Pancreas (tissue), 10 donors: Measurements from ENCODE around the gene LTBP1. TPM values are rescaled to one million over a fixed set of nuclear protein-coding genes. Genes with fewer than 3 reads are reported as not detected.
"Not testable (repeated sequence)": the region's sequence is repeated elsewhere in the genome, so short reads cannot be mapped to it uniquely, and the experiment has no call there.

Experiments
- ATAC-seq, 4 donors: fragments of 200-7000 bp; cut with Tn5 transposase; one replicate each; pipeline versions ENCODE4 v1.8.0 to v1.9.1; 2020; ENCODE audit warnings: mild to moderate bottlenecking in 4 of 4, moderate library complexity in 4 of 4
- DNase-seq, 6 donors: peaks; one replicate each; pipeline ENCODE4 v3.0.0-alpha.2; 2020
- FAIRE-seq: peaks from 2 replicates; lab custom pipeline; 2012; peaks lifted over from hg19 to GRCh38; lab: Jason Lieb, UNC
- H3K27ac ChIP-seq, 4 donors: fragments of 200-600 bp; sonication (generic); 1 replicate in 3 of 4; 2 replicates in 1 of 4; pipeline versions ENCODE4 v1.5.0 to v1.8.0; 2020
- H3K27me3 ChIP-seq, 4 donors: fragments of 200-600 bp; one replicate each; pipeline ENCODE4 v1.8.0; 2021
- H3K36me3 ChIP-seq, 3 donors: fragments of 200-600 bp; sonication (generic) in 1 of 3; one replicate each; pipeline versions ENCODE4 v1.5.0 to v1.8.0; 2020 to 2021
- H3K4me1 ChIP-seq, 3 donors: fragments of 200-600 bp; one replicate each; pipeline ENCODE4 v1.8.0; 2021
- H3K4me3 ChIP-seq, 4 donors: fragments of 200-600 bp; sonication (generic) in 2 of 4; one replicate each; pipeline versions ENCODE4 v1.5.0 to v1.8.0; 2020 to 2021
- H3K9me3 ChIP-seq, 4 donors: fragments of 200-600 bp; one replicate each; pipeline ENCODE4 v1.8.0; 2021
- WGBS, 2 donors: extraction: QIAGEN DNeasy Blood & Tissue Kit; methylation state at CpG; one replicate each; pipeline ENCODE4 v1.1.7; 2013; 5-methylcytosine and 5-hydroxymethylcytosine counted together
- intact Hi-C, 3 donors: fragments of 100-400 bp; cut with DNase I; formaldehyde crosslinking; loops; one replicate each; pipeline versions ENCODE4 v1.11.1 to v1.14.2; 2022
- polyA plus RNA-seq, 2 donors: library from polyadenylated mRNA; stranded (reverse); fragments of 200-250 nt; gene quantifications; one replicate each; pipeline ENCODE4 v1.2.3, GENCODE V29; 2013
- total RNA-seq, 6 donors: library from RNA; stranded (reverse); fragmentation: NEBNext Ultra II Directional in 4 of 6; extraction: Animal tissue kit (Norgen Biotek cat#: 25700) in 4 of 6; gene quantifications; one replicate each; pipeline versions ENCODE4 v1.2.1 to v1.2.4, GENCODE V29; 2021 to 2023
- TF ChIP-seq, protein P1 (sequence below), 4 donors: fragments of 200-600 bp; sonication (generic) in 3 of 4; IDR thresholded peaks; one replicate each; pipeline versions ENCODE4 v1.5.0 to v1.8.0; 2021; ENCODE audit warnings: antibody characterized with exemption in 4 of 4
- donor health status: healthy with polysubstance abuse.
- donor health status: DM: no; HTN: no; CAD: no; lungs with moderate emphysema.
- donor health status: DM: no; HTN: no; CAD: no.
- donor health status: control.
- donor health status: control.
- donor health status: Bipolar disorder and iron deficiency.
- donor health status: DM: yes; HTN: yes; CAD: no.
- donor health status: DM: no; HTN: no; CAD: no.
- donor health status: DM: no; HTN: no; CAD: no.
- donor health status: DM: yes; HTN: yes; CAD: no.

The LTBP1 gene
- total and polyA plus RNA-seq, 8 donors, result 0.83 to 21.2 (median 2.6) TPM

- Histone ChIP-seq H3K36me3 (no peaks in the 10 kb centered on the region), H3K9me3 (no peaks in the 10 kb centered on the region), H3K4me3 (no peak overlapping the region), H3K27ac (no peak overlapping the region), H3K27me3 (no peaks in the 10 kb centered on the region), H3K4me1 (no peaks in the 10 kb centered on the region)
- intact Hi-C loops, result no loop called here
- WGBS, 2 donors, result 49 to 59% methylated on average over 1 of the region's 1 CpG
- TF ChIP-seq, protein P1, sequence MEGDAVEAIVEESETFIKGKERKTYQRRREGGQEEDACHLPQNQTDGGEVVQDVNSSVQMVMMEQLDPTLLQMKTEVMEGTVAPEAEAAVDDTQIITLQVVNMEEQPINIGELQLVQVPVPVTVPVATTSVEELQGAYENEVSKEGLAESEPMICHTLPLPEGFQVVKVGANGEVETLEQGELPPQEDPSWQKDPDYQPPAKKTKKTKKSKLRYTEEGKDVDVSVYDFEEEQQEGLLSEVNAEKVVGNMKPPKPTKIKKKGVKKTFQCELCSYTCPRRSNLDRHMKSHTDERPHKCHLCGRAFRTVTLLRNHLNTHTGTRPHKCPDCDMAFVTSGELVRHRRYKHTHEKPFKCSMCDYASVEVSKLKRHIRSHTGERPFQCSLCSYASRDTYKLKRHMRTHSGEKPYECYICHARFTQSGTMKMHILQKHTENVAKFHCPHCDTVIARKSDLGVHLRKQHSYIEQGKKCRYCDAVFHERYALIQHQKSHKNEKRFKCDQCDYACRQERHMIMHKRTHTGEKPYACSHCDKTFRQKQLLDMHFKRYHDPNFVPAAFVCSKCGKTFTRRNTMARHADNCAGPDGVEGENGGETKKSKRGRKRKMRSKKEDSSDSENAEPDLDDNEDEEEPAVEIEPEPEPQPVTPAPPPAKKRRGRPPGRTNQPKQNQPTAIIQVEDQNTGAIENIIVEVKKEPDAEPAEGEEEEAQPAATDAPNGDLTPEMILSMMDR (IDR thresholded peaks at IDR 0.05), result no peak
- FAIRE-seq (no peak), DNase-seq (no peak), ATAC-seq (no peak)
Observed at GRCh38 chr2:33042265-33042664, 95.5 kb downstream of the LTBP1 start.

DNA sequence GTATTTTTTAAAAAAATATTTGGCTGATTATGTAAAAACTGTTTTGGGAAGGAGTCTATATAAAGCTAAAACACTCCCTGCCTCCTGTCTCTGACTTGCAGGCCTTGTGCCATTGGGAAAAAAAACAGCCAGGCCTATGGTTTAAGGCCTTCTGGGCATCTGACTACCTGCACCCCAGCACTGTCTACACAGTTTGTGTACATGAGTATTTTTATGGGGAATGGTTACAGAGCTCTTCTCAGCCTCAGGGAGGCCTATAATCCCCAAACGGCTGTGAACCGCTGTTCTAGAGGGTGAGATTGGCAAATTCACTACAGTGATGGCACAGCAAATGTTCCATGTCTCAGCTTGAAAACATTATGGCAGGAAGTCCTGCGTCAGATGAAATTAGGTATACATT, 96.1 kb downstream of the LTBP1 start:
- intact Hi-C loops, result no loop called here
- no peaks in the 10 kb centered on the region for H3K36me3 ChIP-seq
- no peak overlapping the region for H3K27ac ChIP-seq
- ATAC-seq, result no peak
- TF ChIP-seq, protein P1 (IDR thresholded peaks at IDR 0.05), result no peak
- FAIRE-seq, result no peak
- H3K4me3 ChIP-seq, result no peak overlapping the region
- H3K4me1 ChIP-seq, result no peaks in the 10 kb centered on the region
- no peaks in the 10 kb centered on the region for H3K27me3 ChIP-seq
- 97 to 100% methylated on average over 3 of the region's 3 CpGs for WGBS, 2 donors
- H3K9me3 ChIP-seq, result no peaks in the 10 kb centered on the region
- DNase-seq, result no peak

- Histone ChIP-seq H3K36me3 (no peaks in the 10 kb centered on the region), H3K27ac (no peak overlapping the region), H3K4me1 (no peaks in the 10 kb centered on the region), H3K4me3 (no peak overlapping the region), H3K27me3 (no peaks in the 10 kb centered on the region), H3K9me3 (no peaks in the 10 kb centered on the region)
- WGBS, 2 donors, result 21 to 32% methylated on average over 2 of the region's 2 CpGs
- FAIRE-seq (no peak), ATAC-seq (no peak), DNase-seq (no peak)
- TF ChIP-seq, protein P1 (IDR thresholded peaks at IDR 0.05), result no peak
- intact Hi-C loops, result no loop called here
Observed at GRCh38 chr2:33047939-33048338, 101.2 kb downstream of the LTBP1 start.

GRCh38 chr2:33051586-33052360, 105.0 kb downstream of the LTBP1 start:
- Histone ChIP-seq H3K4me3 (no peak overlapping the region), H3K4me1 (no peaks in the 10 kb centered on the region), H3K9me3 (no peaks in the 10 kb centered on the region), H3K27me3 (no peaks in the 10 kb centered on the region), H3K36me3 (no peaks in the 10 kb centered on the region), H3K27ac (no peak overlapping the region)
- intact Hi-C loops, result no loop called here
- 80 to 90% methylated on average over 7 of the region's 7 CpGs for whole genome bisulfite sequencing, 2 donors
- DNase-seq (no peak), ATAC-seq (peak in 1 of 4 donors; percentile 11), FAIRE-seq (no peak)
- TF ChIP-seq, protein P1 (IDR thresholded peaks at IDR 0.05), result no peak

DNA sequence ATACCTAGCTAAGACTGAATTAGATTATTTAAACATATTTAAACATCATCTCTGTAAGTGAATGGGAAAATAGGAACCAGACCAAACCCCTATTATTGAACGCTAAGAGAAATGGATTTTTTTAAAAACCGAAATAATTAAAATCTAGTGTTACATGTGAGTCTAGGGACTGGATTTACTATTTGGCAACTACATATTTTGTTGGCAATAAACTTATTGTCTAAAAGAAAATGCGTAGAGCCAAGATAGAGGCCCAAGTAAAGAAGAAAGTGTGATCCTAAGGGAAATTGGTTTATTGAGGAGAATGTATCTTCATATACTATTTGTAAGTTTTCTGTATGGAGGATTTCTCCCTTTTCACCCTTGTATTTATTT, 105.6 kb downstream of the LTBP1 start:
- no peak for ATAC-seq
- H3K9me3 ChIP-seq, result no peaks in the 10 kb centered on the region
- no peak for DNase-seq
- H3K4me3 ChIP-seq, result no peak overlapping the region
- WGBS, 2 donors, result 93 to 95% methylated on average over 3 of the region's 3 CpGs
- no peaks in the 10 kb centered on the region for H3K27me3 ChIP-seq
- no peak for FAIRE-seq
- intact Hi-C loops, result no loop called here
- H3K4me1 ChIP-seq, result no peaks in the 10 kb centered on the region
- H3K27ac ChIP-seq, result no peak overlapping the region
- no peaks in the 10 kb centered on the region for H3K36me3 ChIP-seq
- TF ChIP-seq, protein P1 (IDR thresholded peaks at IDR 0.05), result no peak

DNA sequence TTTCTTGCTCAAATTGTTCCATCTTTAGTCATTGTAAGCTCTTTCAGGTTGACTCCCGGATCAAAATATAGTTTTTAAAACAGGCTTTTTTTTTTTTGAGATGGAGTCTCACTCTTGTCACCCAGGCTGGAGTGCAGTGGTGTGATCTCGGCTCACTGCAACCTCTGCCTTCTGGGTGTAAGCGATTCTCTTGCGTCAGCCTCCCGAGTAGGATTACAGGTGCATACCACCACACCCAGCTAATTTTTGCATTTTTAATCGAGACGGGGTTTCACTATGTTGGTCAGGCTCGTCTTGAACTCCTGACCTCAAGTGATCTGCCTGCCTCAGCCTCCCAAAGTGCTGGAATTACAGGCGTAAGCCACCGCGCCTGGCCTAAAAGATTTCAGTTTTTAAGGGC, 106.0 kb downstream of the LTBP1 start:
- not testable (repeated sequence) for FAIRE-seq, ATAC-seq

More for the DNA sequence above, 106.0 kb downstream of the LTBP1 start:
- intact Hi-C loops, H3K9me3 ChIP-seq, DNase-seq, H3K27me3 ChIP-seq, H3K4me1 ChIP-seq, H3K4me3 ChIP-seq, H3K27ac ChIP-seq, H3K36me3 ChIP-seq: not testable (repeated sequence)
- WGBS, 2 donors, result 94 to 95% methylated on average over 11 of the region's 11 CpGs
